IPS DF 4.7 (cell line): Measurements from ENCODE around the gene ZMYND8.
"Not testable (repeated sequence)": the region's sequence is repeated elsewhere in the genome, so short reads cannot be mapped to it uniquely, and the experiment has no call there.

Source experiments
- DNase-seq: peaks from one replicate; pipeline ENCODE4 v3.0.0-alpha.2; 2013; ENCODE audit warnings: low spot score; ENCODE audit errors: extremely low read depth

Gene ZMYND8

DNA sequence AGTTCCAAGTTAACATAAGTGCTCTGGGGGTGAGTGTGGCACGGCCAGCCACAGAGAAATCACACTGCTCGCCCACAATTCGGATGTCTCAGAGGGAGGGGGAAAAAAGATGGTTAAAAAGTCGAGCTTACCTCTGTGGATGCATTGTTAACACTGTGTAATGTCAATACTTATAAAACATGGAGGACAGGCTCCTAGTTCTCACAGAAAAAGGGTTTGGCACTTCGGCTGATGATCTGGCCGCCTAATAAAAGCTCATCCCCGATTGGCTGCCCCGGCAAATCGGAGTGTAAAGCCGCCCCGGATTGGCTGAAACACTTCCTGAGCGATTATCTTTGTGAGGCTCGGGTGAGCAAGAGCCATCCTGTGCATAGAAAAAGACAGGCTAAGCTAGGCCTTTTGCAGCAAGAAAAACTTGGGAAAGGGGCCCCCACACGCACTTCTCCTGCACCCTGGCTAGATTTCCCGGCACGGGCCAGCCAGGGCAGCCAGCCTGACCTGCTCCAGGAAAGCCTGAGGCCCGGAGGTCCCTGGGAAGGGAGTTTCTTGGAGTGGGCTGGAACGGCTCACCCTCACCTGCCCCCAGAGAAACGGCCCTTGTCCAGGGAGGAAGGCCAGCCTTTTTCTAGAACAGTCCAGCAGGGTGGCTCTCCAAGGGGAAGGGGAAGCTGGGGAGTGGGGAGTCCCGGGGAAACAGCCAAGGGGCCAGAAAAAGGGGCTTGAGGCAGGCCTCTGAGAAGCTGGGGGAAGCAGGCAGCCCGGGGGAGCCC, at the start of gene ZMYND8:
TSS of gene ZMYND8 (minus strand) at position 174 of the 770 bp plus-strand sequence. CDS start at position 145, 29 bp downstream.
- no peak for DNase-seq

DNA sequence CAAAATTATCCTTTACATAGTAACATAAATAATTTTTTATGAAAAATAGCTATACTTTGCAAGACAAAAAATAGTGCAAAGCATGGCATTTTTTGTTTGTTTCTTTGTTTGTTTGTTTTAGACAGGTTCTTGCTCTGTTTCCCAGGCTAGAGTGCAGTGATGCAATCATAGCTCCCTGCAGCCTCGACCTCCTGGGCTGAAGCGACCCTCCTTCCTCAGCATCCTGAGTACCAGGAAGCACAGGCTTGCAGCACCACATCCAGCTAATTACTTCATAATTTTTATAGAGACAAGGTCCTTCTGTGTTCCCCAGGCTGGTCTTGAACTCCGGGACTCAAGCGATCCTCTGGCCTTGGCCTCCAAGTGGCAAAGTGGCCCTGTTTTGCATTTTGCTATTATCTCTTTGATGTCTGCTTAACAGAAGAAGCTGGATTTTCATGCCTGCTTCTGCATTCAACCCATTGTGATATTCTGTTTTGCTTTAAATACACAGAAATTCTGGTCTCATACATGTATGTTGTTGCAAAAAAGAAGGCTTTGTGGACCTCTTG, 49.4 kb upstream of the ZMYND8 start:
- no peak for DNase-seq

DNA sequence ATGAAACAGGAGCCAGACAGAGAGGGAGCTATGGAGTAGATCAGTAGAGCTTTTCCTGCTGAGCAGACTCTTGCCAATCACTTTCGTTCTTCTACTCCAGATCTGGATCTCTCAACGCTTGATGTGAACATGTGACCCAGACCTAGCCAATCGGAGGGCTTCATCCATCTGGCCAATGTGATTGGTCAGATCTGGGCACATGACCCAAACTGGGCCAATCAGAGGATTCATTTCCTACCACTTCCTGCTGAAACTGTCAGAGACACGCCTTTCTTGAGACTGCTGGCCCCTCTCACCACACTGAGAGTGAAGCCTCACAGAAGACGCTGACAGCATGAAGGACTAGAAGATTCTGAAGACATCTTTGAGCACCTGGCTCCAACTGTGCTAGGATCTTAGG, 44.2 kb upstream of the ZMYND8 start:
- no peak for DNase-seq

DNA sequence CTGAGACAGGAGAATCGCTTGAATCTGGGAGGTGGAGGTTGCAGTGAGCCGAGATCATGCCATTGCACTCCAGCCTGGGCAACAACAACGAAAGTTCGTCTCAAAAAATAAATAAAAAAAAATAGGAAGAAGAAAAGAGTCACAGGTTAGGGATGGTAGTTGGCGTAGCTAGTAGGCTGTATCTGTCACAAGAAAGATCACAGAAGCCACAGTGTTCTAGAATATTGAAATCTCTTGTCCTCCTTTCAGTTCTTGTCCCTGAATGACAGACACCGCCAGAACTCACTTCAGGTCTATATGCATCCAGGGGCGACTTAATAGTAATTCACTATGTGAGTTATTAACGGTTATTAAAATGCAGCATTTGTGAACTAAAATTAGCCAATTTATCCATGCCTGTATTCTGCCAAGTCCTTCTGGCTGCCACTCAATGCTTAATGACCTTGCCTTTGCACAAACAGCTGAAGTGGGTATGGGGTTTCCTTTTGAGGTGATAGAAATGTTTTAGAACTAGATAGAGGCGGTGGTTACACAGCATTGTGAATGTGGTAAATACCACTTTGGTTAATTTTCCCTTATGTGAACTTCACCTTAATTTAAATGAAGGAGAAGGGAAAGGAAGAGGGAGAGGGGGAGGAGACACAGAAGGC, 41.3 kb upstream of the ZMYND8 start:
- DNase-seq, result no peak

DNA sequence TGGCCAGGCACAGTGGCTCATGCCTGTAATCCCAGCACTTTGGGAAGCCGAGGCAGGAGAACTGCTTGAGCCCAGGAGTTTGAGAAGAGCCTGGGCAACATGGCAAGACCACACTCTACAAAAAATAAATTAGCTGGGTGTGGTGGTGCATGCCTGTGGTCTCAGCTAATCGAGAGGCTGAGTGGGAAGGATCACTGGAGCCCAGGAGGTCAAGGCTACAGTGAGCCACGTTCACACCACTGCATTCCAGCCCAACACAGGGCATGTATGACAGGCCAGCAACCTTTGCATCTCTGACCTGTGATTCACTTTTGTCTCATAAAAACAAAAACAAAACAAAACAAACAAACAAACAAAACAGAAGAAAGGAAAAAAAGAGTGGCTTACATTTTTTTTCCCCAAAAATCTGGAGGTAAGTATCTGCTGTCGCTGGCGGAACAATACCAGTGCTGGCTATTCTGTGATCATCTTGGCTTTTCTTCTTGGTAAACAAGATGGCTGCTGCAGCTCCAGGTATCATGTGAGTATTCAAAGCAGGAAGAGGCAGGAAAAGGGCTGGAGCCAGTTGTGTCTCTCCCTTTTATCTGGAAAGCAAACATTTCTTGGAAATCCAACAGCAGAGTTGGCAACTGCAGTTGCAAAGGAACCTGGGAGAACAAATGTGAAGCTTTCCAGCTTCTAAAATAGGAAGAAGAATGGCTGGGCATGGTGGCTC, 40.4 kb upstream of the ZMYND8 start:
- no peak for DNase-seq

DNA sequence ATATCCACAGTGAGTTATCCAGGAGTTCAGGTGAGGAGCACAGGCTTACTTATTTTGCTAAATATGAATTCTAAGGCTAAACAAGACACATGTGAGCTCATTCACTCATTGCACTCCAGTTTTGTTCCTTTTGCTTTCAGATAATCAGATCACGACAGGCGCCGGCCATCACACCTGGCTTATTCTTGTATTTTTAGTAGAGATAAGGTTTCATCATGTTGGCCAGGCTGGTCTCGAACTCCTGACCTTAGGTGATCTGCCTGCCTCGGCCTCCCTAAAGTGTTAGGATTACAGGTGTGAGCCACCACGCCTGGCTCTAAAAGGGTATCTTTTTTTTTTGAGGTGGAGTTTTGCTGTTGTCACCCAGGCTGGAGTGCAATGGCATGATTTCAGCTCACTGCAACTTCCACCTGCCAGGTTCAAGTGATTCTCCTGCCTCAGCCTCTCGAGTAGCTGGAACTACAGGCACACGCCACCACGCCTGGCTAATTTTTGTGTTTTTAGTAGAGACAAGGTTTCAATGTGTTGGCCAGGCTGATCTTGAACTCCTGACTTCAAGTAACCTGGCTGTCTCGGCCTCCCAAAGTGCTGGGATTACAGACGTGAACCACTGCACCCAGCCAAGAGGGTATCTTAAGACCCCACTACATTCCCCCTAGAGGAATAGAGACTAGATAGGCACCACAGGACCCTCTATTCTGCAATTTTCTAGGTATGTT, 37.5 kb upstream of the ZMYND8 start:
- DNase-seq, result not testable (repeated sequence)

DNA sequence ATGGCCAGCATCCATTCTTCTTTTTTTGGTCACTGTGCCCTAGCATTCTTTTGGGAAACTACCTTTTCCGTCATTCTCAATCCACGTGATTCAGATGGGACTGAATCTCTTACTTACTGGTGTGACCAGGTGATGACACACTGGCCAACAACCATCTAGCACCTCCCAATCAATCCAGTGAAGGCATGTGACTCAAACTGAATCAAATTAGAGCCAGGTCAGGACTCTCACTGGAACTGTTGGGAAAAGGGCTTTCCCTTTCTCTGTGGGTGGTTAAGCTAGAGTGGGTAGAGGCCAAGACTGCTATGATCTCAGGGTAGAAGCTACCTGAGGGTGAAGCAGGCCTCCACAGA, 36.2 kb upstream of the ZMYND8 start:
- no peak for DNase-seq

DNA sequence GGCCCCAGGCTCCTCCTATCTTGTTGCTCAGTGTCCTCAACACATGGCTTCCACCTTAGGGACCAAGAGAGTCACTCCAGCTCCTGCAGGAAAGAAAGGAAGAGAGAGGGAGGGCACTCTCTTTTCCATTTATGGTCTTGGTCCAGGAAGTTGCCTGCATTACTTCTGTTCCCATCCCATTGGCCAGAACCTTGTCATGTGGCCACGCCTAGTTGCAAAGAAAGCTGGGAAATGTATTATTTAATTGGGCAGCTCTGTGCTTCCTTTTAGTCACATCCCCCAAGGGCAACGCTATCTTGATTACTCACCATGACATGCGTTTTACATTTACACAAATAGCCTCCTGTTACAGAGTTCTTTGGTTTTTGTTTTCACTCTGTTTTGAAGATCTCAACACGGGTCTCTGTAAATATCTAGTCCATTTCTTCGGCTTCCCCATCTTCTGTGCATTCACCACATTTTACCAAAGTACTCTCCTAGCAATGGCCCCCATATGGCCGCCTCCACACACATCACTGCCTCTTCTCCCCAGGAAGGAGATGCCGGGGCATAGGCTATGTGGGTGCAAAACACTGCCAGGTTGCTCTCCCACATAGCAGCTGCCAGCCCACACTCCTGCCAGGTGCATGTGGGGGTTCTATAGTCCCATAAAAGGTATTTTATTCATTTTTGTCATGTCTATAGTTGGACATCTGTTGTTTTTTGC, 35.7 kb upstream of the ZMYND8 start:
- no peak for DNase-seq

DNA sequence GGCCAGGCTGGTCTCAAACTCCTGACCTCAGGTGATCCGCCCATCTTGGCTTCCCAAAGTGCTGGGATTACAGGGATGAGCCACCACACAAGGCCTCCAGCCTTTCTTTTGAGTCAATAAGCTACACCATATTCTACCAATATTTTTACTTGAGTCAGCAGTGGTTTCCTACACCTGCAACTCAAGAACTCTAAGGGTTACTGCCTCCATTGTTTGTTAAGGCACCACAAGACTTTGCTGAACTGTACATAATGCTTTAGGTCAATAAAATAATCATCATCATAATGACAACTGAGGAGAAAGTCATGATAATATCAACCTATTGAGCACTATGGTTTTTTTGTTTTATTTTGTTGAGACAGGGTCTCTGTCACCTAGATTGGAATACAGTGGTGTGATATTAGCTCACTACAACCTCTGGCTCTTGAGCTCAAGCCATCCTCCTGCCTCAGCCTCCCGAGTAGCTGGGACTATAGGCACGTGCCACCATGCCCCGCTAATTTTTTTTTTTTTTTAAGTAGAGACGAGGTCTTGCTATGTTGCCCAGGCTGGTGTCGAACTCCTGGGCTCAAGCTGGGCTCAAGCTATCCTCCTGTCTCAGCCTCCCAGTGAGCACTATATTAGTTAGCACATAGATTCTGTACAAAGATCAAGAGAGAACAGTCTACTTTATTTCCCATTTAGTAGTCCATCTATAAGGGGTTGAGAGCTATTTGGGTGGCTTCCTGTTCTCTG, 34.9 kb upstream of the ZMYND8 start:
- no peak for DNase-seq

DNA sequence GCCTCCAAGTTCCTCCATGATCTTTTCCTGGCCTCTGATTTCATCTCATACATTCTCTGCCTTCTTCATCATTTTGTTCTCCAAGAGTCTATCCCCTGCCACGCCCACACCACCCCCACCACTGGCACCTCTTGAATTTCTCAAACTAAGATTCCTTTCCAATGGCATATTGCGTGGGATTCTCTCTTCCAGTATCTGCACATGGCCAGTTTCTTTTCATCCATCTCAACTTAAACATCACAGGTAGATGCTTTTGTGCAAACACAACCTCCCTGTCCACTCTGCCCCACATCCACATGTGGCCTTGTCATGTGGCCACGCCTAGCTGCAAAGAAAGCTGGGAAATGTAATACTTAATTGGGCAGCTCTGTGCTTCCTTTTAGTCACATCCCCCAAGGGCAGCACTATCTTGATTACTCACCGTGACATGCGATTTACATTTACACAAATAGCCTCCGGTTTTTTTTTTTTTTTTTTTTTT, 33.4 kb upstream of the ZMYND8 start:
- DNase-seq, result no peak

DNA sequence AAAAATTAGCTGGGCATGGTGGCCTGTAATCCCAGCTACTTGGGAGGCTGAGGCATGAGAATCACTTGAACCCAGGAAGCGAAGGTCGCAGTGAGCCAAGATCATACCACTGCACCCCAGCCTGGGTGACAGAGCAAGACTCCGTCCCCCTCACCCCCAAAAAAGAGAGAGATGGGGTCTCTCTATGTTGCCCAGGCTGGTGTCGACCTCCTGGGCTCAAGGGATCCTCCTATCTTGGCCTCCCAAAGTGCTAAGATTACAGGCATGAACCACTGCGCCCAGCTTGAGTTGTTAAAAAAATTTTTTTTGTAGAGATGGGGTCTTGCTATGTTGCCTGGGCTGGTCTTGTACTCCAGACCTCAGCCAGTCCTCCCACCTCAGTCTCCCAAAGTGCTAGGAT, 29.5 kb upstream of the ZMYND8 start:
- DNase-seq, result not testable (repeated sequence)

DNA sequence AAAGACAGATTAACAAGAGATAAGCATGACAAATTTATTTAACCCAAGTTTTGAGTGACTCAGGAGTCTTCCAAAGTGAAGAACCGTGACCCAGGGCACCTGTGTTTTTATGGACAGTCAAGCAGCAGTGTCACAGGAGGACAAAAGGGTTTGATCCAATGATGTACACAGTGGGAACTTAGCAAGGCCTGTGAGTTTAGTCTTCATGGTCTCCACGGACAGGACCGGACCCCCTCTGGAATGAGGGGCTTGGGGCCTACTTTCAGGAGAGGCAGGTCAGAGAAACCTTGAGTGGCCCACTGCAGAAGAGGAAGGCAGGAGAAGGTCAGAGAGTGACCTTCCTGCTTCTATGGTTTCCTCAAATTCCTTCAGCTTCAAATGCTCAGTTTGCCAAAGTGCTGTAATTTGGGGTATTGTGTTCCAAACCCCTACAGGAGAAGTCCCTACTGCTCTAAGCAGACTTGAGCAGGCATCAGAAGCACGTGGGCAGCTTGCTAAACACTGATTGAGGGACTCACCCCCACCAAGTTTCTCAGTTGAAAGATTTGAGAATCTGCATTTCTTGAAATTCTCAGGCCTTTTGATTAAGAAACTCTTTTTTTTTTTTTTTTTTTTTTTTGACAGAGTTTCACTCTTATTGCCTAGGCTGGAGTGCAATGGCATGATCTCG, 26.4 kb upstream of the ZMYND8 start:
- no peak for DNase-seq

DNA sequence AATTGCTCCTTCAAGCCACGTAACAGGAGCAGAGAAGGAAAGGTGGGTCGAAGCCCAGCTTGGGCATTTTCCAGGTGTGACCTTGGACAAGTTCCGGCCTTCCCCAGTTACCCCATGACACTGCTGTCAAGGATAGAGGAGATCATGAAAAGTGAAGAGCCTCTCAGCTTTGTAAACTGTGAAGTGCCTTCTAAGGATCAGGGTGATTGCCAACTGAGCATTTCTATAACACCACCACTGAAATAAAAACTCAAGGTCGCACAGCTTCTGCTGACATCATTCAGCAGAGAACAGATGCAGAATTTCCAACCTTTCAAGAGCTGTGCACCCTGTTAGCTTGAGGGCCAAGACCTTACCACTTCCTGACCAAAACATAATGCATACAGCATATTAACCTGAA, 24.0 kb upstream of the ZMYND8 start:
- no peak for DNase-seq

DNA sequence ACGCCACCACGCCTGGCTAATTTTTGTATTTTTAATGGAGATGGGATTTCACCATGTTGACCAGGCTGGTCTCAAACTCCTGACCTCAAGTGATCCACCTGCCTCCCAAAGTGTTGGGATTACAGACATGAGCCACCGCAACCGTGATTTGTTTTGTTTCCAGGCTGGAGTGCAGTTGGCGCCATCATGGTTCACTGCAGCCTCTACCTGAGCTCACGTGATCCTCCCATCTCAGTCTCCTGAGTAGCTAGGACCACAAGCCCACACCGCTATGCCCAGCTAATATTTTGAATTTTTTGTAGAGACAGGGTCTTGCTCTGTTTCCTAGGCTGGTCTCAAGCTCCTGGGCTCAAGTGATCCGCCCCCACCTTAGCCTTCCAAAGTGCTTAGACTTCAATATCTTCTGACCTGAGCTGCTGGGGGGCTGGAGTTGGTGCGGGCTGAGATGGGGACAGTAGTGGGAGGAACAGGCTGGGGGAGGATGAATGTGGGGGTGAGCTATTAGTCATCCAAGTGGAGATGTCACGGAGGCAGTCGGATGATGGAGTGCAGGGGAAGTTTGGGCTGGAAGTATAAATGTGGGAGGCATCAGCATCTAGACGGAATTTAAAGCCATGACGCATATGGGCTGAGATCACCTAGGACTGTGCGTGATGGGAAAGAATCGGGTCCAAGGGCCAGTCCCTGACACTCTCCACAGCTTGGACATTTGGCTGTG, 23.1 kb upstream of the ZMYND8 start:
- DNase-seq, result no peak

DNA sequence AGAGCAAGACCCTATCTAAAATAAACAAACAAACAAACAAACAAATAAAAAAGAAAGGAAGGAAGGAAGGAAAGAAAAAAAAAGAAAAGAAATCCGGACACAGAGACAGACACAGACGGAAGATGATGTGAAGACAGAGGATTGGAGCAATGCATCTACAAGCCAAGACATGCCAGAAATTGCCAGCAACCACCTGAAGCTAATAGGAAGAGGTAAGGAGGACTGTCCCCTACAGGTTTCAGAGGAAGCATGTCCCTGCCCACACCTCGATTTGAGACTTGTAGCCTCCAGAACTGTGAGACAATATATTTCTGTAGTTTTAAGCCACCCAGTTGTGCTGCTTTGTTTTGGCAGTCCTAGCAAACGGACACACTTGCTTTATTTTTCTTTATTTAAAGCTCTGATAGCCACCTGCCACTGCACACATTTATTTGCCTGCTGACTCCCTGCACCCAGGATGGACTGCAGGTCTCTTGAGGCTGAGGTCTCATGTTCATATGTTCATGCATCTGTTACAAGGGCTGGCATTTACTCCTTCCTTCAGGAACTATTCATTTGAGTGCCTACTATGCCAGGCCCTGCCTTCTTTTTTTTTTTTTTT, 20.7 kb upstream of the ZMYND8 start:
- no peak for DNase-seq

DNA sequence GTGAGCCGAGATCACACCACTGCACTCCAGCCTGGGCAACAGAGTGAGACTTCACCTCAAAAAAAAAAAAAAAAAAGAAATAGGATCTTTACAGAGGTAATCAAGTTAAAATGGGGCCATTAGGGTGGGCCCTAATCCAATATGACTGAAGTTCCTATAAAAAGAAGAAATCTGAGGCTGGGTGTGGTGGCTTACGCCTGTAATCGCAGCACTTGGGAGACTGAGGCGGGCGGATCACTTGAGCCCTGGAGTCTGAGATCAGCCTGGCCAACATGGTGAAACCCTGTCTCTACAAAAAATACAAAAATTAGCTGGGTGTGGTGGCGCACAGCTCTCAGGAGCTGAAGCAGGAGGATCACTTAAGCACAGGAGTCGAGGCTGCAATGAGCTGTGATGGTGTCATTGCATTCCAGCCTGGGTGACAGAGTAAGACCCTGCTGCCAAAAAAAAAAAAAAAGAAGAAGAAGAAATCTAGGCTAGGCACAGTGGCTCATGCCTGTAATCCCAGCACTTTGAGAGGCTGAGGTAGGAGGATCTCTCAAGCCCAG, 19.7 kb upstream of the ZMYND8 start:
- DNase-seq, result not testable (repeated sequence)

DNA sequence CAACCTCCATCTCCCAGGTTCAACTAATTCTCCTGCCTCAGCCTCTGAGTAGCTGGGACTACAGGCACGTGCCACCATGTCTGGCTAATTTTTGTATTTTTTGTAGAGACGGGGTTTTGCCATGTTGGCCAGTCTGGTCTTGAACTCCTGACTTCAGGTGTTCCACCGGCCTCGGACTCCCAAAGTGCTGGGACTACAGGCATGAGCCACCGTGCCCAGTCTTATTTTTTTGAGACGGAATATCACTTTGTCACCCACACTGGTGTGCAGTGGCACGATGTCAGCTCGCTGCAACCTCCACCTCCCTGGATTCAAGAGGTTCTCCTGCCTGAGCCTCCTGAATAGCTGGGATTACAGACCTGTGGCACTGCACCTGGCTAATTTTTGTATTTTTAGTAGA, 17.6 kb upstream of the ZMYND8 start:
- not testable (repeated sequence) for DNase-seq

DNA sequence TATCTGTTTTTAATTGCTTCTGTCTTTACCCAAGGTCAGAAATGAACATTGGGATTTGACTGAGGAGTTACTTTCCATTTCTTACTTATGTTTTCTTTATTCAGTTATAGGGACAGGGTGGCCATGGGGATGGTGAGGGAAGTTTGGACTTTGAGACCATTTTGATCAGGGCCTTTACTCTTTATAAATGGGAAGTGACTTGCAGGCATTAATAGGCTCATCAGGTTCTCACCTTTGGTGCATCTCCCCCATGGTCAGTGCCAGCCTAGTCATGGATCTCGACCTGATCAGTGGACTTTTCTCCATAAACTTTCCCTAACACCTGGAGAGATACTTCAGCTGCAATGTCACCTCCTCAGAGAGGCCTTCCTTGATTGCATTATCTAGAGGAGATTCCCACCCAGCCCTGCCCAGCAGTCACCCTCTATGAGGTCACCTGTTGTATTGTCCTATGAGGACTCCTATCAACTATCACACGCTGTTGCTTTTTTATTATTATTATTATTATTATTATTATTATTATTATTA, 16.8 kb upstream of the ZMYND8 start:
- no peak for DNase-seq
